GM12872 (cell line): ENCODE measurements around the gene SFI1.

ENCODE experiments used
- TF ChIP-seq, protein P1 (sequence below): IDR thresholded peaks from 3 replicates; pipeline ENCODE4 v1.5.1; 2011; ENCODE audit warnings: low read depth, mild to moderate bottlenecking, low read length, moderate library complexity; ENCODE audit not compliant: insufficient read depth

SFI1 gene

DNA sequence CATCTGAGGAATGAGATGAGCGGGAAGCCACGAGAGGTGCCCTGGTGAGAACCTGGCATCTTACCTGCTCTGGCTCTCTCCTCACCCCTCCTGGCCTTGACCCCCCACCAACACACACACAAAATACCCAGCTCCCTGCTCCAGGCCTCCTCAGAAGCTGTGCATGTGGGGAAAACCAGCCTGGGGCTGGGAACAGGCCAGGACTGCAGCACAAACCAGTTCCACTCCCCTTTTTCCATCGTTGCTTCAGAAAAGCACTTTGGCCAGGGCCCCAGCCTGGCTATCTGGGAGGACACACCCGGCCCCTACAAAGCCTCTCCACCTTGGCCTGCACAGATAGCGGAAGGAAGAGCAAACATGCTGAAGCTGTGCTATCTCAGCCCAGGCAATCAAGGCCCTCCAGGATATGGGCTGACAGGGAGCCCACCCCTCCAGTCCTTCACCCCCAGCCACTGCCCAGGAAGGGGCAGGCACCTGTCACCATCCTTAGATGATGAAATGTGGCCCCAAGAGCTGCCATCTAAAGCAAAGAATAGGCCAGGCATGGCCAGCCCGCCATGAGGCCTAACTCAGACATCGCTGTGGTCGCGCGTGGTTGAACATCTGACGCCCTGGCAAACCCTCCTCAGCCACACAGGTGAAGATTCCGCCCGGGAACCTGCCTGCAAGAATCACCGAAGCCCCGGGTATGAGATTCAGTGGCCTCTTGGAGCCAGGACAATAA is 130.3 kb downstream of the SFI1 start:
- TF ChIP-seq, protein P1, sequence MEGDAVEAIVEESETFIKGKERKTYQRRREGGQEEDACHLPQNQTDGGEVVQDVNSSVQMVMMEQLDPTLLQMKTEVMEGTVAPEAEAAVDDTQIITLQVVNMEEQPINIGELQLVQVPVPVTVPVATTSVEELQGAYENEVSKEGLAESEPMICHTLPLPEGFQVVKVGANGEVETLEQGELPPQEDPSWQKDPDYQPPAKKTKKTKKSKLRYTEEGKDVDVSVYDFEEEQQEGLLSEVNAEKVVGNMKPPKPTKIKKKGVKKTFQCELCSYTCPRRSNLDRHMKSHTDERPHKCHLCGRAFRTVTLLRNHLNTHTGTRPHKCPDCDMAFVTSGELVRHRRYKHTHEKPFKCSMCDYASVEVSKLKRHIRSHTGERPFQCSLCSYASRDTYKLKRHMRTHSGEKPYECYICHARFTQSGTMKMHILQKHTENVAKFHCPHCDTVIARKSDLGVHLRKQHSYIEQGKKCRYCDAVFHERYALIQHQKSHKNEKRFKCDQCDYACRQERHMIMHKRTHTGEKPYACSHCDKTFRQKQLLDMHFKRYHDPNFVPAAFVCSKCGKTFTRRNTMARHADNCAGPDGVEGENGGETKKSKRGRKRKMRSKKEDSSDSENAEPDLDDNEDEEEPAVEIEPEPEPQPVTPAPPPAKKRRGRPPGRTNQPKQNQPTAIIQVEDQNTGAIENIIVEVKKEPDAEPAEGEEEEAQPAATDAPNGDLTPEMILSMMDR, result no peak

DNA sequence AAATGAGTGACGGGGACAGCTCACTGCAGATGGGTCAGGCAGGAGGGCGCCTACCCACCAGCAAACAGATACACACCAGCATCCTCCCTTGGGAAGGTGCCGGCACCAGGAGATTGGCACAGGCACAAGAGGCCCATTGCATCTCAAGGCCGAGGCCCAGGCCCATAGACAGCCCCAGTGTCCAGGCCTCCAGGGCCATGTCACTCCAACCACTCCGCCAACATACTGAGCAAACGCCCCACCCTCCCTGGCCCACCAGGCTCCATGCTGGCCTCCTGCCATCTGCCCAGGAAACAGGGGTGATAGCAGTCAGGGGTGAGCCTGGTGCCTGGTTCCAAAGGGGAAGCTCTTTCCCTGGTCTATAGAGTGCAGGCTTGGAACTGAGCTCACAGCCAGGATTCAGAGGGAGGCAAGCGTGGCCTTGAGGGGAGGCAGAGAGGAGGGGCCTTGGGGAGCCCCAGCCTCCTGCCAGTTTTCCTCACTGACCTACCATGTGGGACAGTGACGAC is 130.9 kb downstream of the SFI1 start:
- TF ChIP-seq, protein P1, result no peak

DNA sequence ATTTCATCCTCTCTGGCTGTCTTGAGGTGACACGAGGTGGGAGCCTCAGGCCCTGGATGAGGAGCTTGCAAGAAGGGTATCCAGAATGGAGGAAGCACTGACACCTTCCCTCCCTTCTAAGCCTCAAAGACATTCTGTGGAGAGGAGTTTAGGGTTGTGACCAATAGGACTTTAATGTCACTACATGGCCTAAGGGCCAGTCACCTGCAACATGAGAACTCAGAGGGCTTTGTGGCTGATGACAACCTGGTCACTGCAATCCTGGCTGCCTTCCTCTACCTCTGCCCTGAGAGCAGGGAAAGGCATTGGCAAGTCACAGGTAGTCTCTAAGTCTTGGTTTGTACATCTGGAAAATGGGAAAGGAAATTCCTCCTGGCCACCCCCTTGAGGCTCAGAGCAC is 132.0 kb downstream of the SFI1 start:
- TF ChIP-seq, protein P1, result no peak

DNA sequence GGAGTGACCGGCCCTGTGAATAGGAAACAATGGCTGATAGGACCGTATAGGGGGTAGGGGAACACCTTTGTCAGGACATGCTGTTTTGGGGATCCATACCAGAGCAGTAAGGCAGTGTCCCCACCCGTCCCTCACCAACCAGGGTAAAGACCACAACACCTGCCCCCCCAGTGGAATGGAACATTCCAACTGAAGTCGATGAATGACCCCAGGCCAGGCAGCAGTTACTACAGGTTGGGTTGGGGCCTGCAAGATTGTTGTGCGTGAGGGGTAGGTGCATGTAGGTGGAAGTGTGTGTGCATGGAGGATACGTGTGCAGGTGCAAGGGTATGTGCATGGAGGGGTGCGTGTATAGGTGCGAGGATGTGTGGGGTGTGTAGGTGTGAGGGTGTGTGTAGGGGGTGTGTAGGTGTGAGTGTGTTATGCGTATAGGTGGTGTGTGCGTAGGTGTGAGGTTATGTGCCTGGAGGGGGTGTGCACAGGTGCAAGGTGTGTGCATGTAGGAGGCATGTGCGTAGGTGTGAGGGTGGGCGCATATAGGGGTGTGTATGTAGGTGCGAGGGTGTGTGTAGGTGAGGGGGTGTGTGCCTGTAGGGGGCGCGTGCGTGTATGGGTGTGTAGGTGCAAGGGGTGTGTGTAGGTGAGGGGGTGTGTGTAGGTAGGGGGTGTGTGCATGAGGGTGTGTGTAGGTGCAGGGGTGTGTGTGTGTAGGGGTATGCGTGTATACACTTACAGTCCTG is 132.8 kb downstream of the SFI1 start:
- TF ChIP-seq, protein P1, result 0 out of 3 replicates have a peak, but pooled peaks have one; percentile 28

DNA sequence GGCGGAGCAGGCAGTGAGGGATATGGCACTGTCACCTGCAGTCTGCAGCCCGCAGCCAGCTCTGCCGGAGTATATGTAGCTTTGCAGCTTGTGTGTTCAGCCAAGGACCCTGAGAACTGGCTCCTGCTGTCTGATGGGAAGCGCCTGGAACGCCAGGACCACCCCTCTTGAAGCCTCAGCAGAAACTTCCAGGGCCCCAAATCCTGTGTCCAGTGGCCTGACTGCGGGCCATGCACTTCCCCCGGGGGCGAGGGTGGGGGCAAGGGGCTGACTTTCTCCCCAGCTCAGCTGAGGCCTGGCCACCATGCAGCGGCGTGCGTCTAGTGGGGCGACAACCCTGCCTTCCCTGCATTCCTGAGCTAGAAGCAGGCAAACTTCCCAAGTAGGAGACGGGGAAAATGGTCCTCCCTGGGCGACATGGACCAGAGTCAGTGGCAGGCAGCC is 133.4 kb downstream of the SFI1 start:
- TF ChIP-seq, protein P1, result no peak

DNA sequence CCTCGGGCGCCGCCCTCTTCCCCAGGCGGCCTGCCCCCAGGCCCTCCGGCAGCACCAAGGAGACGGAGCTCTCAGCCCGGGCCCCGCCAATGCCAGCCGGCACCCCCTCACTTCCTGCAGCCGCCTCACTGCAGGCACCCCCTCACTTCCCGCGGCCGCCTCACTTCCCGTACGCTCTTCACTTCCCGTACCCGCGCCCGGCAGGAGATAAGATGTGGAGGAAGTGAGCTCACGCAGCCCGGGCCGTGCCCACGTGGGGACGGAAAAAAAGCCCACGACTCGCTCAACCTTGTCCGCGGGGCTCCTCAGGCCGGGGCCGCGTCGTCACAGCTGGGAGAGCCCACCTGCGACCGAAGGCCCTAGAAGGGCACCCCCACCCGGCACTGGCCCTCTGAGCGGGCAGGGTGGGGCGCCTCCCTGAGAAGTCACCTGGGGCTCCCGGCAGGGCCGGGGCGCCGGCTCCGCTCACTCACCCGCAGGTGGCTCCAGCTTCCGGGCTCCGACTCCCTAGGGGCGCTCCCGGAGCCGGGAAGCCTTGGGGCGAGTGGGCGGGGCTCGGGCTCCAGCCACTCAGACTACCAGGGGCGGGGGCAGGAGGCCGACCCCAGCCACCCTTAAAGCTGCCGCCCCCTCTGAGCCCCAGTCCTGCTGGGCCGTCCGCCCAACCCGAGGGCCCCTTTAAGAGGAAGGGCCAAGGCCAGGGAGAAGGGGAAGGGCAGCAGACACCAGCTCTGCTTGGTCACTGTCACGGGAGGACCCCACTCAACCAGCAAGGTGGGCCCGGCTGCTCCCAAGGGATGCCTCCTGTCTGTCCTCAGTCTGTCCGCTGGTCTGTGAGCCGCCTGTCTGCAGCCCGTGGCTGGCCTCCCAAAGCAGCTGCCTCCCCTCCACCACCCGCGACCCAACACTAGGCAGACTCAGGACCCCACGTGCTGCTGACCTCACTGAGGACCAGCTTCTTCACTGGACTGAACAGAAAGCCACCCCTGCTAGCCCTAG is 134.3 kb downstream of the SFI1 start:
- TF ChIP-seq, protein P1, result no peak
